ENCODE results near the gene CENPP.

Gene CENPP

GRCh38 chr9:92493749-92494387 is 168.1 kb downstream of the CENPP start:
- DNase-seq: no peak
- intact Hi-C loops (cut with DNase I): no loop called here

GRCh38 chr9:92494856-92495255 is 169.1 kb downstream of the CENPP start:
- intact Hi-C loops (cut with DNase I): no loop called here
- DNase-seq: no peak

GRCh38 chr9:92496396-92497176 is 170.8 kb downstream of the CENPP start:
- DNase-seq: peak in 2 of 42 donors; percentile 16 to 19
- intact Hi-C loops (cut with DNase I): no loop called here

GRCh38 chr9:92499701-92500100 is 173.9 kb downstream of the CENPP start:
- intact Hi-C loops (cut with DNase I): no loop called here

GRCh38 chr9:92500725-92501124 is 175.0 kb downstream of the CENPP start:
- intact Hi-C loops (cut with DNase I): no loop called here
- no peak for DNase-seq

More at GRCh38 chr9:92499701-92500100, 173.9 kb downstream of the CENPP start:
- no peak for DNase-seq

GRCh38 chr9:92501671-92502393 is 176.1 kb downstream of the CENPP start:
- intact Hi-C loops (cut with DNase I): no loop called here
- no peak for DNase-seq

DNA sequence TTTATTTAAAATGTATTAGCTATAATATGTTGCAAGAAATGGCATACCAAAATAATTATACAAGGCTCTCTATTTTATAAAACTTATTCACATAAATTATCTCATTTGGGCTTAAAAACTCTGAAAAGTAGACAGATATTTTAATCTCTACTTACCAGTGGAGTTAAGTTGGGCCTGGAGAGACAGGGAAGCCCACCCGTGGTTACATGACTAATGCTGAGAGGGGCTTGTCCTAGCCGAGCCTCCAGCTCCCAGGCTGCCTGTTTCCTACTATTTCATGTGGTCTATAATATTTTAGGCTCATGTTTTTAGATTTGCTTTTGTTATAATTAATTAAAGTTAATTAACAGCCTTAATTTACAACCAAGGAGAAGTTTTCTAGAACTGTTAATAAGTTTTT is 177.4 kb downstream of the CENPP start:
- intact Hi-C loops (cut with DNase I): no loop called here

DNA sequence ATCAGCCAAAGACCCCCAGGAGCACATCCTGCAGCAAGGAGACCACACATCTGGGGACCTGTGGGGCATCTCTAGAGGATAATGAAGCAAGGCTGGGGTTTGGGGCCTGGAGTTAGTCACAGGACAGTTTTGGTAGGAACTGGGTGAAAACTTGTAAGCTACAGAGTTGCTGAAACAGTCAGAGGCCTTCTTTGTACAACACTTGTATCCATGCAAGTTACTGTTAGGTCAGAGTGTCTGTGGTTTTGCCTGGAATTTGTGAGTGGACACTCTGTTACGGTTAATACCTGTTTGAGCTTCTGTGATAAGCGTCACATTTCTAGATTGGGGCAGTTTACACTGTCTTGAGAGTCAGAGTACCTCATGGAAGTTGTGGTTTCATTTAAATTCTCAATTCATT is 179.1 kb downstream of the CENPP start:
- DNase-seq: no peak
- intact Hi-C loops (cut with DNase I): no loop called here

More for the DNA sequence above, 177.4 kb downstream of the CENPP start:
- no peak for DNase-seq

DNA sequence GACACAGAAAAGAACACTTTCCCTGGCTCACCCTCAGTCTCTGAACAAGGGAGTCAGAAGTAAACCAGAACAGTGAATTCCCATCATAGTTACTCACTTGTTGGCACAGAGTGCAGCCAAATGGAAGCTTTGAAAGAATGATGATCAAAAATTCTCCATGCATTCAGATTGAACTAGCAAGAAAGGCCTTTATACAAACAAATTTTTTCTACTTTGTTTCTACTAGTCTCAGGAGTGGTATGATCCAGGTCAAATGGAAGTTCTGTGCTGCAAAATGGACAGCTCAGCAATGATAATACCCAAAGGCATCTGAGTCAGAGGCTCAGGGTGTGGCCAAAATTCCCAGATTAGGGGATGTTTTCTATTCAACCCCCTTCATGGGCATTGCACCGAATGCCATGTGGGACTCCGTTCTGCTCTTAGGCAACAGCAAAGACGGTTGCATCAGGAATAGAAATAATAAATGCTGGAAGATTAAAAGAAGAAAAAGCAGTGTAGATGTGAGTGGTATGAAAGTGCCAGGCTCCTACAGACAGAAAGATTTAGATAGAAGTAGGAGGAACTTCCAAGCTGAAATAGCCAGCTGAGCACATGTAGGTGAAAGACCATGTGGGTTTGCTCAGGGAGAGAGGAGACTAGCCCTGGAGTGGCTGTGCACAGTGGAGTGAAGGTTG is 180.6 kb downstream of the CENPP start:
- intact Hi-C loops (cut with DNase I): no loop called here
- DNase-seq: peak in 1 of 42 donors; percentile 45

DNA sequence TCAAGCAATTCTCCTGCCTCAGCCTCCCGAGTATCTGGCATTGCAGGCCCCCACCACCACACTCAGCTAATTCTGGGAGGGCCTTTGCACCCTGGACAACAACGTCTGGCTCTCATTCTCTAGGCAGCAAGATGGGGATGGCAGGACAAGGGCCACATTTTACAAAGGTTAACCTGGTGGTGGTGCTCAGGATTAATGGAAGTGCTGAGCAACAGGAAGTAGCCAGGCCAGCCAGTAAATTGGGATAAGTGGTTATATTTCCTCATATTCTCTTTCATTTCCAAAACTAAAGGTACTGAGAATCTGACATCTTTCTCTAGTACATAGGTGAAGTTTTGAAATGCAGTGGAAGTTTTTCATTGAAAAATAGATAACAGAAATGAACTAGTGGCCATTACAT is 181.3 kb downstream of the CENPP start:
- no peak for DNase-seq
- intact Hi-C loops (cut with DNase I): no loop called here

DNA sequence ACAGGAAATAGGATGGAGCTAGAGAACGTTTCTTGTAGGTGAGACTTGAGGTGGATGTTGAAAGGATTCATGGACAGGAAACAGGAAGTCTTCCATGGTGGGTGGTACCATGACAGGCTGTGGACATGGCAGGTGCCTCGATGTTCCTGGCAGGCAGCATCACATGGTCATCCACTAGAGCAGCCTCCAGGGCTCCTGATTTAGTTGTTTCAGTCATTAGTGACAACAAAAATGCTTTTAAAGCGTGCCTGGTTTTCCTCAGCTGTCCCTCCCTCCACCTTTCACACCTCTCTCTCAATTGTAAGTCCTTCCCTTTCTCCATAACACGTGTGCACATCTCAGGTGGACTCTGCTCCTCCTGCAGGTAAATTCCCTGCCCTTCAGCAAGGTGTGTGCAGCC is 181.7 kb downstream of the CENPP start:
- no peak for DNase-seq
- intact Hi-C loops (cut with DNase I): no loop called here

DNA sequence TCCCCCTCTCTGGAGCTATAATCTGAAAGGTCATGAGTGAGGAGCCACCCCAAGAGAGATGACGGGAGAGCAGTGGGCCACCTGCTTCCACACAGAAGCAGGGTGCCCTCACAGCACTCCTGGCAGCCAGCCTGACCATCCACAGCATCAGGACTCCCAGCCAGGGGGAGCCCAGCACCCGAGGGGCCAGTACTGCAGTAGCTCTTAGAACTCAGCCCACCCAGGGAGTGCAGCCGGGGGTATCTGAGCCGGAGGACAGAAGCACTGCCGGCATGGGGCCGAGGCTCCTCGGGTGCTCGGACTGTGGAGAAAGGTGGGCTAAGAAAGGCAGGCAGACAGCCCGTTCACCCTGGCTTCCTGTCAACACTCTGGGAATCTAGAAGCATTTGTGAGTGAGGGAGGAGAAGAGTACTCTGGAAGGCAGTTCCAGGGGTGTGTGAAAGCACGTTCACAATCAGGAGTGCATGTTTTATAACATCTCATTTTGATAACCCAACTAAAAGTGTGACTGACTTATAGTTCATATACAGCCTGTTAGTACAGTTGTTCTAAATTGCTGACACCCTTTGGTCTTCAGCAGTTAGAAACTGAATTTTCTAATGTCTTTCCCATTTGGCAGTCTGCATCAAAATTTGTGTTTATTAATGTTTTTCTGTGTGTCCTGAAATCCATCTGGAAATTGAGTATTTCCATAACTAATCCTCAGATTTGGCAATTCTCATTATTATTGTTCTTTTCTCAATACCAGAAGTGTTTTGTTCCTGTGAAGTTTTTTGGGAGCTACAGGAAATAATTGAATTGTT is 182.5 kb downstream of the CENPP start:
- no peak for DNase-seq
- intact Hi-C loops (cut with DNase I): no loop called here

DNA sequence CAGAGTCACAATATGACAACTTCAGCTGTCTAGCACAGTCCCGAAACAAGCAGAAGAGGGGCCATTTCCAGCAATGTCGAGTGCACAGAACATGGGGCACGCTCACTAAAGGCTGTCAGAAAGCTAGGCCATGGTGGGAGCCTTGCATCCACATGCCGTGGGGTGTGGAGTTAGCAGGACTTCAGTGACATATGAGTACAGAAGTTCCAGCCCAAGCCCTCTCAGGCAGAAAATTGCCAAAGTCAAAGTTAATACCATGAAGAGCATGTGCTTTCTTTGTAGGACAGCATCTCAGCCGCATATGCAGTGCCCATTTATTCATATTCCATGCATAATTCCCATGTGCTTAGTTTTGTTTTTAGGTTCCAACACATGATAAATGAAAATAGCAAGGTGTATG is 183.3 kb downstream of the CENPP start:
- DNase-seq: no peak
- intact Hi-C loops (cut with DNase I): no loop called here

DNA sequence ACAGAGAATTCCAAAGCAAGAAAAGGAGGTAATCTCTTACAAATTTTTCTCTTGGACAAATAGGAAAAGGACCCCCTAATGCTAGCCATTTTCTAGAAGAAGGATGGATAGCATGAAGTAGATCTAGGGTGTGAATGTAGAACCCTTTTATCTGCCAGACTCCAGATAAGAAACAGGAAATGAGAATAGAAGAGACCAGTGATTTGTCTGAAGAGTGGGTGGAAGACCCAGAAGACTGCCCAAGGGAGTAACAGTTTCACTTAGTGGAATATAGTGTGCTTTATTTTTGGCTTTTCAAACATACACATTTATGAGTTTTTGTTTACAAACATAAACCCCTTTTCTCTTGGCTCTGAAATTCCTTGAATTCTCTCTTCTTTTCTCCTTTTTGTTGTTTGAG is 185.0 kb downstream of the CENPP start:
- intact Hi-C loops (cut with DNase I): no loop called here
- no peak for DNase-seq

- DNase-seq: no peak
- intact Hi-C loops (cut with DNase I): no loop called here
These were observed 186.9 kb downstream of the CENPP start for GRCh38 chr9:92512622-92513021.

GRCh38 chr9:92513349-92513748 is 187.6 kb downstream of the CENPP start:
- intact Hi-C loops (cut with DNase I): no loop called here
- DNase-seq: no peak

GRCh38 chr9:92514635-92515034 is 188.9 kb downstream of the CENPP start:
- DNase-seq: no peak
- intact Hi-C loops (cut with DNase I): no loop called here

- intact Hi-C loops (cut with DNase I): no loop called here
These were observed 190.8 kb downstream of the CENPP start for GRCh38 chr9:92516521-92516920.

DNA sequence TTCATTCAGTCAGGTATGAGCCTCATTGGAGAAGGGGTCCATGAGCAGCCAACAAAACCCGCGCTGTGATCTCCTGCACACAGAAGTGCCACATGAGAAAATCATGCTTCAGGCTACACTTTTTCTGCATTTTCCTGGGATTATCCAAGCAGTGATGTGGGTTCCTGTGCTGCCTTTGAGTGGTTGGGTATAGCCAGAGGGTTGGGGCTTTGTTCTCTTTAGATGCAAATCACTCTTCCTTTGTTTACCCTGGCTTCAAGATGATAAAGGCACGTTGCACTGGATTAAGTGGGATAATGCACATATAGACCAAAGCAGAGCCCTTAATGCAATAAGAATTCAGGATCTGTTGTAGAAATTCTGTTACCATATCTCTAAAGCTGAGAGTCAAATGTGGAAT is 191.3 kb downstream of the CENPP start:
- DNase-seq: no peak
- intact Hi-C loops (cut with DNase I): no loop called here

More at GRCh38 chr9:92516521-92516920, 190.8 kb downstream of the CENPP start:
- DNase-seq: no peak
